ENCODE measurements around the gene ODF4.

GRCh38 chr17:8312251-8312650, 27.4 kb upstream of the ODF4 start:
- TF ChIP-seq CTCF (IDR thresholded peaks at IDR 0.05) (no peak), POLR2A (IDR thresholded peaks at IDR 0.05) (no peak)

Measured in adrenal gland (tissue), 5 donors.